H9 (cell line): Measurements from ENCODE around the gene ANP32B. TPM values are rescaled to one million over a fixed set of nuclear protein-coding genes. Genes with fewer than 3 reads are reported as not detected.

Experiments used
- DNase-seq: peaks from one replicate; pipeline ENCODE4 v3.0.0-alpha.2; 2017
- H2AFZ ChIP-seq: one replicate; pipeline ENCODE4 v1.6.1; 2013; ENCODE audit warnings: mild to moderate bottlenecking, low read length, control low read depth, moderate library complexity
- H2AK5ac ChIP-seq: 2 replicates; pipeline ENCODE4 v1.6.1; 2013; ENCODE audit warnings: low read length, control low read depth, mixed read lengths; ENCODE audit not compliant: insufficient read length
- H2BK120ac ChIP-seq: one replicate; pipeline ENCODE4 v1.6.1; 2013; ENCODE audit warnings: low read depth, mild to moderate bottlenecking, low read length, control low read depth, inconsistent platforms; ENCODE audit not compliant: poor library complexity, severe bottlenecking
- H2BK12ac ChIP-seq: 2 replicates; pipeline ENCODE4 v1.6.1; 2013; ENCODE audit warnings: low read length, control low read depth, mixed read lengths, low read depth; ENCODE audit not compliant: insufficient read length
- H2BK15ac ChIP-seq: 2 replicates; pipeline ENCODE4 v1.6.1; 2013; ENCODE audit warnings: low read depth, low read length, control low read depth
- H2BK20ac ChIP-seq: one replicate; pipeline ENCODE4 v1.6.1; 2013; ENCODE audit warnings: low read depth, mild to moderate bottlenecking, low read length, control low read depth, inconsistent platforms; ENCODE audit not compliant: poor library complexity, severe bottlenecking
- H2BK5ac ChIP-seq: 2 replicates; pipeline ENCODE4 v1.6.1; 2013; ENCODE audit warnings: low read length, control low read depth, mixed read lengths; ENCODE audit not compliant: insufficient read length
- H3K14ac ChIP-seq: 2 replicates; pipeline ENCODE4 v1.6.1; 2013; ENCODE audit warnings: low read length, control low read depth; ENCODE audit not compliant: insufficient read depth
- H3K18ac ChIP-seq: 2 replicates; pipeline ENCODE4 v1.6.1; 2013; ENCODE audit warnings: low read depth, mild to moderate bottlenecking, mixed read lengths, low read length, control low read depth; ENCODE audit not compliant: insufficient read length
- H3K23ac ChIP-seq: 2 replicates; pipeline ENCODE4 v1.6.1; 2013; ENCODE audit warnings: low read length, control low read depth, mixed read lengths, low read depth; ENCODE audit not compliant: insufficient read length
- H3K23me2 ChIP-seq: 2 replicates; pipeline ENCODE4 v1.6.1; 2013; ENCODE audit warnings: low read depth, mild to moderate bottlenecking, mixed read lengths, low read length, control low read depth; ENCODE audit not compliant: insufficient read length, poor library complexity, severe bottlenecking
- H3K27ac ChIP-seq: 2 replicates; pipeline ENCODE4 v1.5.1; 2013; ENCODE audit warnings: low read length, control low read depth, mixed read lengths, low read depth; ENCODE audit not compliant: insufficient read length
- H3K27me3 ChIP-seq: 2 replicates; pipeline ENCODE4 v1.6.1; 2013; ENCODE audit warnings: low read length, control low read depth, inconsistent platforms; ENCODE audit not compliant: insufficient read depth
- H3K4ac ChIP-seq: 2 replicates; pipeline ENCODE4 v1.6.1; 2013; ENCODE audit warnings: low read depth, mild to moderate bottlenecking, control low read depth, inconsistent platforms, low read length, moderate library complexity
- H3K4me1 ChIP-seq: 2 replicates; pipeline ENCODE4 v1.6.1; 2013; ENCODE audit warnings: low read length, control low read depth, inconsistent platforms; ENCODE audit not compliant: insufficient read depth
- H3K4me2 ChIP-seq: 2 replicates; pipeline ENCODE4 v1.6.1; 2013; ENCODE audit warnings: low read length, control low read depth, mixed read lengths; ENCODE audit not compliant: insufficient read length, insufficient read depth
- H3K56ac ChIP-seq: 2 replicates; pipeline ENCODE4 v1.6.1; 2013; ENCODE audit warnings: low read depth, mild to moderate bottlenecking, mixed read lengths, low read length, control low read depth; ENCODE audit not compliant: insufficient read length
- H3K79me1 ChIP-seq: 2 replicates; pipeline ENCODE4 v1.6.1; 2013; ENCODE audit warnings: low read depth, mild to moderate bottlenecking, moderate library complexity, low read length, control low read depth, inconsistent platforms; ENCODE audit not compliant: insufficient read depth, poor library complexity, severe bottlenecking
- H3K79me2 ChIP-seq: 2 replicates; pipeline ENCODE4 v1.6.1; 2013; ENCODE audit warnings: low read length, control low read depth, inconsistent platforms; ENCODE audit not compliant: insufficient read depth
- H3K9ac ChIP-seq: 2 replicates; pipeline ENCODE4 v1.6.1; 2013; ENCODE audit warnings: low read length, control low read depth, mixed read lengths; ENCODE audit not compliant: insufficient read length; ENCODE audit errors: extremely low read depth
- H3K9me3 ChIP-seq: one replicate; pipeline ENCODE4 v1.6.1; 2013; ENCODE audit warnings: low read depth, low read length, inconsistent platforms; ENCODE audit not compliant: control insufficient read depth
- H3T11ph ChIP-seq: one replicate; pipeline ENCODE4 v1.6.1; 2013; ENCODE audit warnings: mild to moderate bottlenecking, low read length, control low read depth, inconsistent platforms
- H4K20me1 ChIP-seq: one replicate; pipeline ENCODE4 v1.6.1; 2013; ENCODE audit not compliant: control insufficient read depth, insufficient read length, insufficient read depth
- H4K5ac ChIP-seq: 2 replicates; pipeline ENCODE4 v1.6.1; 2013; ENCODE audit warnings: low read depth, mild to moderate bottlenecking, mixed read lengths, low read length, control low read depth; ENCODE audit not compliant: insufficient read length
- H4K8ac ChIP-seq: replicated peaks from 2 replicates; pipeline ENCODE4 v1.6.1; 2013; ENCODE audit warnings: low read length, control low read depth, mixed read lengths, low read depth; ENCODE audit not compliant: insufficient read length
- H4K91ac ChIP-seq: 2 replicates; pipeline ENCODE4 v1.6.1; 2013; ENCODE audit warnings: low read depth, mild to moderate bottlenecking, moderate library complexity, mixed read lengths, low read length, control low read depth; ENCODE audit not compliant: insufficient read length
- H3K27ac Mint-ChIP-seq, 3 experiments: 2 replicates in 2 of 3; 3 replicates in 1 of 3; pipeline ENCODE4 v1.8.0; 2020 to 2021; ENCODE audit warnings: mixed read lengths in 3 of 3, mild to moderate bottlenecking in 1 of 3, moderate library complexity in 1 of 3
- H3K27me3 Mint-ChIP-seq: 2 replicates; pipeline ENCODE4 v1.8.0; 2021; ENCODE audit warnings: low read depth, mild to moderate bottlenecking, moderate library complexity, mixed read lengths
- H3K36me3 Mint-ChIP-seq, 3 experiments: 2 replicates in 2 of 3; 3 replicates in 1 of 3; pipeline ENCODE4 v1.8.0; 2020 to 2021; ENCODE audit warnings: low read depth in 3 of 3, mixed read lengths in 3 of 3; ENCODE audit not compliant: insufficient read depth in 1 of 3
- H3K4me1 Mint-ChIP-seq, 2 experiments: 2 replicates each; pipeline ENCODE4 v1.8.0; 2020; ENCODE audit warnings: mixed read lengths in 2 of 2
- H3K4me3 Mint-ChIP-seq, 2 experiments: 2 replicates in 1 of 2; 3 replicates in 1 of 2; pipeline ENCODE4 v1.8.0; 2020 to 2021; ENCODE audit warnings: mild to moderate bottlenecking in 2 of 2, mixed read lengths in 2 of 2, moderate library complexity in 1 of 2
- H3K9me3 Mint-ChIP-seq, 2 experiments: 2 replicates in 1 of 2; 3 replicates in 1 of 2; pipeline ENCODE4 v1.8.0; 2020; ENCODE audit warnings: mild to moderate bottlenecking in 2 of 2, mixed read lengths in 2 of 2, moderate library complexity in 1 of 2
- WGBS: extraction: QIAGEN DNeasy Blood & Tissue Kit; methylation state at CpG from one replicate; pipeline ENCODE4 v1.1.7; 2013; ENCODE audit warnings: missing lambda C conversion rate, low lambda C conversion rate, mixed read lengths; ENCODE audit not compliant: insufficient read length; ENCODE audit errors: extremely low coverage; 5-methylcytosine and 5-hydroxymethylcytosine counted together
- total RNA-seq: library from RNA; stranded (reverse); gene quantifications from 2 replicates; pipeline ENCODE4 v1.2.1, GENCODE V29; 2021
- TF ChIP-seq, protein P1 (sequence below): fragments of 200-600 bp; sonication (generic); conservative IDR thresholded peaks from 3 replicates; pipeline ENCODE4 v1.8.0; 2021; ENCODE audit warnings: antibody characterized with exemption, mild to moderate bottlenecking

Gene ANP32B
- total RNA-seq, 1 experiment from 2014 or later: 91.6 TPM

DNA sequence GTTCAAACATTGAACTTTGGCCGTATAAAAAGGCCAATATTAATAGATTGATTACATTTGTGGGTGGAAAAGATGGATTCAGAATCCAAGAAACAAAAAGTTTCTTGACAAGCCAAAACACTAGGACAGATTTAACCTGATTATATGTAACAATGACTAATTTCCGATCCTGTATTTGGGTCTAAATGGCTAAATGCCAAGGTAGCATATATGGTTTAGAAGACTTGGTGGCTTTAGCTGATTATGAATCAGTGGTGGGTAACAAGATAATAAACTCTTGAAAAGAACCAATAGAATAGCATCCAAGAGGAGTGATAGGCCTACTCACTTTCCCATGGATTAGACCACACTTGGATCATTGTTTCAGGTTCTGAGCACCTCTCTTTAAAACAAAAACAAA is 21.8 kb upstream of the ANP32B start:
- TF ChIP-seq, protein P1, sequence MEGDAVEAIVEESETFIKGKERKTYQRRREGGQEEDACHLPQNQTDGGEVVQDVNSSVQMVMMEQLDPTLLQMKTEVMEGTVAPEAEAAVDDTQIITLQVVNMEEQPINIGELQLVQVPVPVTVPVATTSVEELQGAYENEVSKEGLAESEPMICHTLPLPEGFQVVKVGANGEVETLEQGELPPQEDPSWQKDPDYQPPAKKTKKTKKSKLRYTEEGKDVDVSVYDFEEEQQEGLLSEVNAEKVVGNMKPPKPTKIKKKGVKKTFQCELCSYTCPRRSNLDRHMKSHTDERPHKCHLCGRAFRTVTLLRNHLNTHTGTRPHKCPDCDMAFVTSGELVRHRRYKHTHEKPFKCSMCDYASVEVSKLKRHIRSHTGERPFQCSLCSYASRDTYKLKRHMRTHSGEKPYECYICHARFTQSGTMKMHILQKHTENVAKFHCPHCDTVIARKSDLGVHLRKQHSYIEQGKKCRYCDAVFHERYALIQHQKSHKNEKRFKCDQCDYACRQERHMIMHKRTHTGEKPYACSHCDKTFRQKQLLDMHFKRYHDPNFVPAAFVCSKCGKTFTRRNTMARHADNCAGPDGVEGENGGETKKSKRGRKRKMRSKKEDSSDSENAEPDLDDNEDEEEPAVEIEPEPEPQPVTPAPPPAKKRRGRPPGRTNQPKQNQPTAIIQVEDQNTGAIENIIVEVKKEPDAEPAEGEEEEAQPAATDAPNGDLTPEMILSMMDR: no peak
- no peaks in the 10 kb centered on the region for H3K9me3 Mint-ChIP-seq
- H3K4me1 ChIP-seq: no peaks in the 10 kb centered on the region
- no peak for DNase-seq
- no peaks in the 10 kb centered on the region for H3K79me1 ChIP-seq
- no peak overlapping the region for H4K91ac ChIP-seq
- H2BK12ac ChIP-seq: no peak overlapping the region
- H3K23ac ChIP-seq: no peak overlapping the region
- H3K9ac ChIP-seq: no peak overlapping the region
- no peak overlapping the region for H2BK120ac ChIP-seq
- no peak overlapping the region for H2BK20ac ChIP-seq
- peaks cover 67% of the 10 kb centered on the region for H3K27me3 Mint-ChIP-seq
- no peaks in the 10 kb centered on the region for H3K23me2 ChIP-seq
- no peaks in the 10 kb centered on the region for H4K20me1 ChIP-seq
- H3K27ac ChIP-seq: no peak overlapping the region
- H3K56ac ChIP-seq: no peak overlapping the region
- no peak overlapping the region for H4K8ac ChIP-seq
- no peak overlapping the region for H3K18ac ChIP-seq
- H3K4ac ChIP-seq: no peak overlapping the region
- H3K9me3 ChIP-seq: no peaks in the 10 kb centered on the region
- no peak overlapping the region for H3K4me2 ChIP-seq
- H2BK5ac ChIP-seq: no peak overlapping the region
- H3T11ph ChIP-seq: no peak overlapping the region
- no peak overlapping the region for H2AFZ ChIP-seq
- no peaks in the 10 kb centered on the region for H3K79me2 ChIP-seq
- H3K27me3 ChIP-seq: peaks cover 2% of the 10 kb centered on the region; the same call in 1 of the 2 replicates
- WGBS: no CpG with 5 or more reads among the region's 2 CpGs
- no peaks in the 10 kb centered on the region for H3K36me3 Mint-ChIP-seq
- H2BK15ac ChIP-seq: no peak overlapping the region
- peaks cover 0 to 1% of the 10 kb centered on the region in 2 experiments; a peak in 2 of 4 replicates for H3K4me1 Mint-ChIP-seq
- no peak overlapping the region for H3K14ac ChIP-seq
- H4K5ac ChIP-seq: no peak overlapping the region
- H3K4me3 Mint-ChIP-seq: no peak overlapping the region
- H3K27ac Mint-ChIP-seq: no peak overlapping the region
- H2AK5ac ChIP-seq: no peak overlapping the region
